Progenitor cell of endocrine pancreas (in vitro differentiated cells): Measurements from ENCODE around the gene ABLIM2. TPM values are rescaled to one million over a fixed set of nuclear protein-coding genes. Genes with fewer than 3 reads are reported as not detected.

Source experiments
- DNase-seq: peaks from one replicate; pipeline ENCODE4 v3.0.0; 2021; ENCODE audit warnings: low spot score; ENCODE audit not compliant: unreplicated experiment
- H3K27ac Mint-ChIP-seq: 2 replicates; pipeline ENCODE4 v1.8.0; 2021; ENCODE audit warnings: mild to moderate bottlenecking, moderate library complexity, mixed read lengths
- H3K27me3 Mint-ChIP-seq: 2 replicates; pipeline ENCODE4 v1.8.0; 2021; ENCODE audit warnings: mixed read lengths
- H3K36me3 Mint-ChIP-seq: 2 replicates; pipeline ENCODE4 v1.8.0; 2022; ENCODE audit warnings: mixed read lengths; ENCODE audit not compliant: insufficient read depth
- H3K4me1 Mint-ChIP-seq: 2 replicates; pipeline ENCODE4 v1.8.0; 2021; ENCODE audit warnings: low read depth, mixed read lengths
- H3K4me3 Mint-ChIP-seq: 2 replicates; pipeline ENCODE4 v1.8.0; 2021; ENCODE audit warnings: low read depth, mild to moderate bottlenecking, moderate library complexity, mixed read lengths
- H3K9me3 Mint-ChIP-seq: 2 replicates; pipeline ENCODE4 v1.8.0; 2021; ENCODE audit warnings: low read depth, mixed read lengths
- CTCF ChIP-seq: fragments of 200-600 bp; sonication (generic); IDR thresholded peaks from one replicate; pipeline ENCODE4 v1.5.0; 2021; ENCODE audit warnings: antibody characterized with exemption, mild to moderate bottlenecking; ENCODE audit not compliant: unreplicated experiment
- total RNA-seq: library from RNA; stranded (reverse); gene quantifications from 2 replicates; pipeline ENCODE4 v1.2.1, GENCODE V29; 2021

Gene ABLIM2
- total RNA-seq, 1 donor from 2014 or later, result 5.7 TPM

- Mint-ChIP-seq H3K4me1 (no peaks in the 10 kb centered on the region), H3K27me3 (no peaks in the 10 kb centered on the region), H3K36me3 (peaks cover 14% of the 10 kb centered on the region), H3K9me3 (peaks cover 22% of the 10 kb centered on the region), H3K4me3 (no peak overlapping the region), H3K27ac (no peak overlapping the region)
- TF ChIP-seq CTCF, result no peak
- DNase-seq, result no peak
Measured at GRCh38 chr4:8095956-8096689, 62.5 kb downstream of the ABLIM2 start.

DNA sequence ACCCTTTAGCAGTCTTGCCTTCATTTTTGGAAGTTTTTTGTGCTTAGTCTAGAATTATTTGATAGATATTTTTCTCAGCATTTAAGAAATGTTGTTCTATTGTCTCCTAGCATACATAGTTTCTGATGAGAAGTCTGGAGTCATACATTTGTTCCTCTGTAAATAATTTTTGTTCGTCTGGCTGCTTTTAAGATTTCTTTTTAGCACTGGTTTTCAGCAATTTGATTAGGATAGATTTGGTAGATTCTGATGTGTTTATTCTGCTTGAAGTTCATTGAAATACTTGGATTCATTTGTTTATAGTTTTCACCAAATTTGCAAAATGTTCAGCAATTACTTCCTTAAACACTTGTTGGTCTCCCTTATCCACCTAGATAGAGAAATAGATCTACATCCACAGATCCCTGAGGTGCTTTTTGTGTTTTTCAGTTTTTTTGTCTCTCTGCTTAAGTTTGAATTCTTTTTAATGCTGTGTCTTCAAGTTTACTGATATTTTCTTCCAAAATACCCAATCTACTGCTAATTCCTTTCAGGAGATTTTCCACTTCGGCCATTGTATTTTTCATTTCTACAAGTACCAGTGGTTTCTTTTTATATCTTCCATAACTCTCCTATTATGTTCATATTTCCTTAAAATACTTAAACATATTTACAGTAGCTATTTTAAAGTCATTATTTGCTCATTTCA is 64.9 kb downstream of the ABLIM2 start:
- Mint-ChIP-seq H3K27ac (no peak overlapping the region), H3K36me3 (peaks cover 14% of the 10 kb centered on the region), H3K4me1 (no peaks in the 10 kb centered on the region), H3K9me3 (peaks cover 22% of the 10 kb centered on the region), H3K27me3 (no peaks in the 10 kb centered on the region), H3K4me3 (no peak overlapping the region)
- TF ChIP-seq CTCF, result no peak
- no peak for DNase-seq

DNA sequence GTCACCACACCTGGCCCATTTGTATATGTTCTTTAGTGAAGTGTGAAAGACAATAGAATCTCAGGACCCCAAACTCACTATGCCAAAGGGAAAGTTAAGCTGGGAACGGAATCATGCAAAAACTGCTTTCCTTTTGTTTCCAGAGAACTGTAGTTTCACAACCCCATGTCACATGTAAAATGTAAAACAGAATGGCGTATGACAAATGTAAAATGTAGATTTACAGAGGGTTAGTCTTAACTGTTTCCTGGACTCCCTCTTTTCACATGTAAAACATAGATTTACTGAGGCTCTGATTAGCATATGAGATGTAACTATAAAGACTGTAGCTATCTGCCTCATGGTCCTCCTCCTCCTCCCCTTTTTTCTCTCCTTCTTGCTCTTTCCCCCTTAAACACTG is 66.3 kb downstream of the ABLIM2 start:
- no peak for DNase-seq
- peaks cover 14% of the 10 kb centered on the region for H3K36me3 Mint-ChIP-seq
- no peaks in the 10 kb centered on the region for H3K27me3 Mint-ChIP-seq
- TF ChIP-seq CTCF, result no peak
- H3K9me3 Mint-ChIP-seq, result peaks cover 22% of the 10 kb centered on the region
- no peak overlapping the region for H3K4me3 Mint-ChIP-seq
- no peaks in the 10 kb centered on the region for H3K4me1 Mint-ChIP-seq
- no peak overlapping the region for H3K27ac Mint-ChIP-seq

GRCh38 chr4:8090744-8091301 is 67.8 kb downstream of the ABLIM2 start:
- TF ChIP-seq CTCF, result no peak
- DNase-seq, result no peak
- H3K36me3 Mint-ChIP-seq, result peaks cover 11% of the 10 kb centered on the region
- H3K9me3 Mint-ChIP-seq, result peaks cover 20% of the 10 kb centered on the region
- H3K27me3 Mint-ChIP-seq, result no peaks in the 10 kb centered on the region
- H3K4me3 Mint-ChIP-seq, result no peak overlapping the region
- no peak overlapping the region for H3K27ac Mint-ChIP-seq
- no peaks in the 10 kb centered on the region for H3K4me1 Mint-ChIP-seq

GRCh38 chr4:8090312-8090711 is 68.3 kb downstream of the ABLIM2 start:
- H3K27ac Mint-ChIP-seq, result no peak overlapping the region
- DNase-seq, result no peak
- no peaks in the 10 kb centered on the region for H3K4me1 Mint-ChIP-seq
- H3K9me3 Mint-ChIP-seq, result peaks cover 17% of the 10 kb centered on the region
- TF ChIP-seq CTCF, result no peak
- H3K36me3 Mint-ChIP-seq, result peaks cover 11% of the 10 kb centered on the region
- no peaks in the 10 kb centered on the region for H3K27me3 Mint-ChIP-seq
- no peak overlapping the region for H3K4me3 Mint-ChIP-seq
